Measurements from ENCODE around the gene MDH2. TPM values are rescaled to one million over a fixed set of nuclear protein-coding genes. Genes with fewer than 3 reads are reported as not detected.
A peak's percentile ranks its signal among the peaks of the same experiment; 100 is the strongest.

The MDH2 gene
- polyA plus RNA-seq (2013, experiment 1 of 2), result 265 TPM
- 265 TPM for polyA plus RNA-seq (2013, experiment 2 of 2)

- WGBS (ENCODE audit: extremely low coverage, insufficient coverage, low lambda C conversion rate), result no CpG with 5 or more reads among the region's 58 CpGs
- peak within 1 kb of the TSS; percentile 98 for H3K9ac ChIP-seq (ENCODE audit: low read length)
- H2AK5ac ChIP-seq (ENCODE audit: low read length), result peak within 1 kb of the TSS; percentile 85
- peaks cover 1% of the 10 kb centered on the region for H3K4me1 ChIP-seq (ENCODE audit: control insufficient read depth, low read depth, low read length)
- peaks cover 46% of the 10 kb centered on the region for H3K79me2 ChIP-seq (ENCODE audit: control insufficient read depth, insufficient read depth, low read length)
- peak within 1 kb of the TSS; percentile 99 for H3K56ac ChIP-seq (ENCODE audit: low read length)
- H3K27me3 ChIP-seq (ENCODE audit: insufficient read depth, low read length, poor library complexity), result no peaks in the 10 kb centered on the region
- H3K18ac ChIP-seq (ENCODE audit: low read length), result peak within 1 kb of the TSS; percentile 81
- no peak within 1 kb of the TSS for H2BK15ac ChIP-seq (replicated peaks; ENCODE audit: low read depth)
- peaks cover 24% of the 10 kb centered on the region for H3K79me1 ChIP-seq (ENCODE audit: low read length)
- H3K4me3 ChIP-seq (ENCODE audit: low read length), result peak within 1 kb of the TSS; percentile 98
- H2BK5ac ChIP-seq (ENCODE audit: low read length), result peak within 1 kb of the TSS; percentile 74
- no peaks in the 10 kb centered on the region for H3K36me3 ChIP-seq (ENCODE audit: control insufficient read depth, insufficient read depth, low read length)
- DNase-seq, result peak; percentile 99
- H3K4ac ChIP-seq (ENCODE audit: low read depth, low read length), result peak within 1 kb of the TSS; percentile 83
- H2BK120ac ChIP-seq (ENCODE audit: low read depth, low read length), result no peak within 1 kb of the TSS
- H3K27ac ChIP-seq (ENCODE audit: low read depth, low read length), result peak within 1 kb of the TSS; percentile 79
- H4K5ac ChIP-seq (ENCODE audit: low read length), result no peak within 1 kb of the TSS
- H3K23ac ChIP-seq (ENCODE audit: low read length), result no peak within 1 kb of the TSS
- H3K4me2 ChIP-seq (ENCODE audit: low read length), result peak within 1 kb of the TSS; percentile 97
- H4K8ac ChIP-seq (ENCODE audit: low read depth, low read length), result peak within 1 kb of the TSS; percentile 67
These were observed at the start of gene MDH2, which contains the start of gene STYXL1 for GRCh38 chr7:76047811-76048667. Gene MDH2 (plus strand): TSS chr7:76048106. CDS start chr7:76048161, 55 bp downstream. Gene STYXL1 (minus strand): TSS chr7:76048000. CDS start chr7:76030523, 17,477 bp downstream.

- Histone ChIP-seq H2AK5ac (ENCODE audit: low read length) (no peak overlapping the region), H2BK5ac (ENCODE audit: low read length) (no peak overlapping the region), H2BK15ac (replicated peaks; ENCODE audit: low read depth) (no peak overlapping the region), H3K27me3 (ENCODE audit: insufficient read depth, low read length, poor library complexity) (no peaks in the 10 kb centered on the region), H3K4me1 (ENCODE audit: control insufficient read depth, low read depth, low read length) (no peaks in the 10 kb centered on the region), H3K56ac (ENCODE audit: low read length) (no peak overlapping the region), H3K9ac (ENCODE audit: low read length) (no peak overlapping the region), H3K18ac (ENCODE audit: low read length) (no peak overlapping the region), H3K23ac (ENCODE audit: low read length) (no peak overlapping the region), H3K4me2 (ENCODE audit: low read length) (no peak overlapping the region), H3K4me3 (ENCODE audit: low read length) (no peak overlapping the region), H3K4ac (ENCODE audit: low read depth, low read length) (no peak overlapping the region), H3K79me1 (ENCODE audit: low read length) (no peaks in the 10 kb centered on the region), H3K79me2 (ENCODE audit: control insufficient read depth, insufficient read depth, low read length) (no peaks in the 10 kb centered on the region), H3K27ac (ENCODE audit: low read depth, low read length) (no peak overlapping the region), H2BK120ac (ENCODE audit: low read depth, low read length) (no peak overlapping the region), H4K5ac (ENCODE audit: low read length) (no peak overlapping the region), H3K36me3 (ENCODE audit: control insufficient read depth, insufficient read depth, low read length) (peaks cover 4% of the 10 kb centered on the region), H4K8ac (ENCODE audit: low read depth, low read length) (no peak overlapping the region)
- WGBS (ENCODE audit: extremely low coverage, insufficient coverage, low lambda C conversion rate), result no CpG with 5 or more reads among the region's 11 CpGs
- DNase-seq, result no peak
These were observed 47.3 kb upstream of the MDH2 start for GRCh38 chr7:76000566-76000965.

GRCh38 chr7:76002139-76002538 lies 45.8 kb upstream of the MDH2 start:
- Histone ChIP-seq H3K79me2 (ENCODE audit: control insufficient read depth, insufficient read depth, low read length) (no peaks in the 10 kb centered on the region), H3K9ac (ENCODE audit: low read length) (no peak overlapping the region), H2BK15ac (replicated peaks; ENCODE audit: low read depth) (no peak overlapping the region), H3K27ac (ENCODE audit: low read depth, low read length) (no peak overlapping the region), H3K79me1 (ENCODE audit: low read length) (no peaks in the 10 kb centered on the region), H3K4ac (ENCODE audit: low read depth, low read length) (no peak overlapping the region), H3K56ac (ENCODE audit: low read length) (no peak overlapping the region), H4K8ac (ENCODE audit: low read depth, low read length) (no peak overlapping the region), H3K27me3 (ENCODE audit: insufficient read depth, low read length, poor library complexity) (no peaks in the 10 kb centered on the region), H2BK120ac (ENCODE audit: low read depth, low read length) (no peak overlapping the region), H3K4me2 (ENCODE audit: low read length) (no peak overlapping the region), H4K5ac (ENCODE audit: low read length) (no peak overlapping the region), H3K4me3 (ENCODE audit: low read length) (no peak overlapping the region), H2AK5ac (ENCODE audit: low read length) (no peak overlapping the region), H3K36me3 (ENCODE audit: control insufficient read depth, insufficient read depth, low read length) (peaks cover 4% of the 10 kb centered on the region), H3K23ac (ENCODE audit: low read length) (no peak overlapping the region), H3K18ac (ENCODE audit: low read length) (no peak overlapping the region), H2BK5ac (ENCODE audit: low read length) (no peak overlapping the region), H3K4me1 (ENCODE audit: control insufficient read depth, low read depth, low read length) (no peaks in the 10 kb centered on the region)
- DNase-seq, result no peak
- no CpG with 5 or more reads among the region's 6 CpGs for WGBS (ENCODE audit: extremely low coverage, insufficient coverage, low lambda C conversion rate)

GRCh38 chr7:76002822-76003221 lies 45.1 kb upstream of the MDH2 start:
- H2AK5ac ChIP-seq (ENCODE audit: low read length), result no peak overlapping the region
- H3K27me3 ChIP-seq (ENCODE audit: insufficient read depth, low read length, poor library complexity), result no peaks in the 10 kb centered on the region
- H2BK15ac ChIP-seq (replicated peaks; ENCODE audit: low read depth), result no peak overlapping the region
- no peak overlapping the region for H4K8ac ChIP-seq (ENCODE audit: low read depth, low read length)
- peaks cover 4% of the 10 kb centered on the region for H3K36me3 ChIP-seq (ENCODE audit: control insufficient read depth, insufficient read depth, low read length)
- no peak overlapping the region for H3K18ac ChIP-seq (ENCODE audit: low read length)
- no peak overlapping the region for H3K9ac ChIP-seq (ENCODE audit: low read length)
- WGBS (ENCODE audit: extremely low coverage, insufficient coverage, low lambda C conversion rate), result no CpG with 5 or more reads among the region's 3 CpGs
- H3K4me1 ChIP-seq (ENCODE audit: control insufficient read depth, low read depth, low read length), result no peaks in the 10 kb centered on the region
- no peak overlapping the region for H4K5ac ChIP-seq (ENCODE audit: low read length)
- DNase-seq, result no peak
- H3K56ac ChIP-seq (ENCODE audit: low read length), result no peak overlapping the region
- H2BK120ac ChIP-seq (ENCODE audit: low read depth, low read length), result no peak overlapping the region
- H3K4ac ChIP-seq (ENCODE audit: low read depth, low read length), result no peak overlapping the region
- H3K4me2 ChIP-seq (ENCODE audit: low read length), result no peak overlapping the region
- no peak overlapping the region for H3K4me3 ChIP-seq (ENCODE audit: low read length)
- no peaks in the 10 kb centered on the region for H3K79me2 ChIP-seq (ENCODE audit: control insufficient read depth, insufficient read depth, low read length)
- no peaks in the 10 kb centered on the region for H3K79me1 ChIP-seq (ENCODE audit: low read length)
- H3K27ac ChIP-seq (ENCODE audit: low read depth, low read length), result no peak overlapping the region
- no peak overlapping the region for H2BK5ac ChIP-seq (ENCODE audit: low read length)
- no peak overlapping the region for H3K23ac ChIP-seq (ENCODE audit: low read length)

GRCh38 chr7:76003351-76003750 lies 44.6 kb upstream of the MDH2 start:
- Histone ChIP-seq H3K4me1 (ENCODE audit: control insufficient read depth, low read depth, low read length) (no peaks in the 10 kb centered on the region), H3K4me2 (ENCODE audit: low read length) (no peak overlapping the region), H4K5ac (ENCODE audit: low read length) (no peak overlapping the region), H3K79me2 (ENCODE audit: control insufficient read depth, insufficient read depth, low read length) (no peaks in the 10 kb centered on the region), H3K4me3 (ENCODE audit: low read length) (no peak overlapping the region), H3K79me1 (ENCODE audit: low read length) (no peaks in the 10 kb centered on the region), H4K8ac (ENCODE audit: low read depth, low read length) (no peak overlapping the region), H3K56ac (ENCODE audit: low read length) (no peak overlapping the region), H3K4ac (ENCODE audit: low read depth, low read length) (no peak overlapping the region), H3K36me3 (ENCODE audit: control insufficient read depth, insufficient read depth, low read length) (peaks cover 4% of the 10 kb centered on the region), H3K27me3 (ENCODE audit: insufficient read depth, low read length, poor library complexity) (no peaks in the 10 kb centered on the region), H3K9ac (ENCODE audit: low read length) (no peak overlapping the region), H3K18ac (ENCODE audit: low read length) (no peak overlapping the region), H2BK120ac (ENCODE audit: low read depth, low read length) (no peak overlapping the region), H3K27ac (ENCODE audit: low read depth, low read length) (no peak overlapping the region), H2BK15ac (replicated peaks; ENCODE audit: low read depth) (no peak overlapping the region), H2BK5ac (ENCODE audit: low read length) (no peak overlapping the region), H2AK5ac (ENCODE audit: low read length) (no peak overlapping the region), H3K23ac (ENCODE audit: low read length) (no peak overlapping the region)
- no peak for DNase-seq
- no CpG with 5 or more reads among the region's 10 CpGs for WGBS (ENCODE audit: extremely low coverage, insufficient coverage, low lambda C conversion rate)
